Smooth muscle cell of the brain vasculature (primary cell): ENCODE measurements around the gene ARID3A.

ENCODE experiments used
- DNase-seq: peaks from one replicate; pipeline ENCODE4 v3.0.0-alpha.2; 2012; ENCODE audit warnings: low read depth, low spot score

ARID3A gene

DNA sequence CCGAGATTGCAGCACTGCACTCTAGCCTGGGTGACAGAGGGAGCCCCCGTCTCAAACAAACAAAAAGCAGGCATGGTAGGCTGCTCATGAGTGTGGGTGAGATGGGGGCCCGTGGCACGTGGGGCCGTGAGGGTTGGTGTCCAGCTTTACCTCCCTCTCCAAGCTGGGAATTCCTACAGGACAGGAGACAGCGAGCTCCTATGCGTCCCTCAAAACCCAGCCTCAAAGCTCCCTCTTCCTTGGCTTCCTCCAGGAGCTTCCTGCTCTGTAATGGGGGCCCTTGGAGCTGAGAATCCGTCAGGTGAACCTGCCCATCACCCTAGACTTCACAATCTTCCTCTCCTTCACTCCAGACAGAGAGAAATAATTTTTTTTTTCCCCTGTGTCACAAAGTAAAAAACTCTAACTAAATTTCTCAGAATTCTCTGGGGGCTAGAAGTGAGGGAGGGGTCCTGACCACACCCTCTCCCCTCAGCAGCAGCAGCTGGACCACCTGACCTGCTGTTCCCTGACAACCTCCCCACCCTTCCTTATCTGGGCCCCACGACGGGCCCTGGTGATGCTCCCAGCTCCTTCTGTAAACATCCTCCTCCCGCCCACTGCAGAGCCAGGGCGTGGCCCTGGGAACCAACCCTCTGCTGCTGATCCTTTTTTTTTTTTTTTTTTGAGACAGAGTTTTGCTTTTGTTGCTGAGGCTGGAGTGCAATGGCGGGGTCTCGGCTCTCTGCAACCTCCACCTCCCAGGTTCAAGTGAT, 36.2 kb downstream of the ARID3A start:
- no peak for DNase-seq

DNA sequence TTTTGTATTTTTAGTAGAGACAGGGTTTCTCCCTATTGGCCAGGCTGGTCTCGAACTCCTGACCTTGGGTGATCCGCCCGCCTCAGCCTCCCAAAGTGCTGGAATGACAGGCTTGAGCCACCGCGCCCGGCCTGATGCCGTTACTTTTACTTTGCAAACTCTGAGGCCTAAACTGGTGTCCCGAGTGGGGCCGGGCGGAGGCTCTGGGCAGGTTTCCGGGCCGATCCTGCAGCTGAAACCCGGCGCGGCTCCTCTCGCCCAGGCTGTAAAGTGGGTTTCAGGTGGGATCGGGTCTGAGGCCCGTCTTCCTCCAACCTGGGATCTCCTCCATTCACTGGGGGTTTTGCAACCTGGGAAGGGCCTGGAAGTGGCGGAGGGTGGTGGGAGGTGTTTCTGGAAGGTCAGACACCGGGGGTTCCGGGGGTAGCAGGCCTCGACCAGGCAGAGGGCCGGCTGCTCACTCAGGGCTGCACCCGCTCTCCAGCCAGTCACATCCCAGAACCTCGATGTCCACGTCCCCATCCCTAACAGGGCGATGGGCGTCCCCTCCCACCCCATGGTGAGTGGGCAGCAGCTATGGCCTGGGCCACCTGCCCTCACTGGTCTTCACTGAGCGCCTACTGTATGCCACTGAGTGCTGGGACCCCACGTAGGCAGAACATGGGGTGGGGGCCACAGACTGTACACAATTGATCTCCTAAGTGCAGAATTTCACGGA, 37.0 kb downstream of the ARID3A start:
- DNase-seq, result no peak

DNA sequence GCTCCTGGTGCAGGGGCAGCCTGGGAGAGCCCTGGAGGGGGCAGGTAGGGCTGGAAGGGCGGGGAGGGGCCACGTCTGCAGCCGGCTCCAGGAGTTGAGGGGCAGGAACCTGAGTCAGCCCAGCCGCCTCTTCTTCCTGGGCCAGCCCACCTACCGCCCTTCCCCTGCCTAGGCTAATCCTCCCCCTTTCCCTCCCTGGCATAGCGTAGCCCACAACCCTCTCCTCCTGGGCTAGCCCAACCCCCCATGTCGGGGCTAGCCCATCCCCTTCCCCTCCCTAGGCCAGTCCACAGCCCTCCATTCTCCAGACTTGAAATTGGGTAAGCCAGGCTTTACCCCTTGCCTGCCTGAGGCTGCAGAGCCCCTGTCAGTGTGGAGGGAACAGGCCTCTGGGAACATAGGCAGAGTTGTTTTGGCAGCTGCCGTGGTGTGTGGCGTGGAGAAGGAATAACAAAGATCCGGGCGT, 37.7 kb downstream of the ARID3A start:
- no peak for DNase-seq

DNA sequence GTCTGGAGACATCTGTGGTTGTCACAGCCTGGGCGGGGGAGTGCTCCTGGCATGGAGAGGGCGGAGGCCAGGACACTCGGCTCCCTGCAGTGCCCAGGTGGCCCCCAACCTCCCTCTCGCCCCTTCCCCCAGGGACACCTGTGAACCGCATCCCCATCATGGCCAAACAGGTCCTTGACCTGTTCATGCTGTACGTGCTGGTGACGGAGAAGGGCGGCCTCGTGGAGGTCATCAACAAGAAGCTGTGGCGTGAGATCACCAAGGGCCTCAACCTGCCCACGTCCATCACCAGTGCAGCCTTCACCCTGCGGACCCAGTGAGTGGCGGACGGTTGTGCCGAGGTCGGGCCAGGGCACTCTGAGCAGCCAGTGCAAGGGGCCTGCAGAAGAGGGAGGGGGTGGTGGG, 38.3 kb downstream of the ARID3A start:
- DNase-seq, result no peak

DNA sequence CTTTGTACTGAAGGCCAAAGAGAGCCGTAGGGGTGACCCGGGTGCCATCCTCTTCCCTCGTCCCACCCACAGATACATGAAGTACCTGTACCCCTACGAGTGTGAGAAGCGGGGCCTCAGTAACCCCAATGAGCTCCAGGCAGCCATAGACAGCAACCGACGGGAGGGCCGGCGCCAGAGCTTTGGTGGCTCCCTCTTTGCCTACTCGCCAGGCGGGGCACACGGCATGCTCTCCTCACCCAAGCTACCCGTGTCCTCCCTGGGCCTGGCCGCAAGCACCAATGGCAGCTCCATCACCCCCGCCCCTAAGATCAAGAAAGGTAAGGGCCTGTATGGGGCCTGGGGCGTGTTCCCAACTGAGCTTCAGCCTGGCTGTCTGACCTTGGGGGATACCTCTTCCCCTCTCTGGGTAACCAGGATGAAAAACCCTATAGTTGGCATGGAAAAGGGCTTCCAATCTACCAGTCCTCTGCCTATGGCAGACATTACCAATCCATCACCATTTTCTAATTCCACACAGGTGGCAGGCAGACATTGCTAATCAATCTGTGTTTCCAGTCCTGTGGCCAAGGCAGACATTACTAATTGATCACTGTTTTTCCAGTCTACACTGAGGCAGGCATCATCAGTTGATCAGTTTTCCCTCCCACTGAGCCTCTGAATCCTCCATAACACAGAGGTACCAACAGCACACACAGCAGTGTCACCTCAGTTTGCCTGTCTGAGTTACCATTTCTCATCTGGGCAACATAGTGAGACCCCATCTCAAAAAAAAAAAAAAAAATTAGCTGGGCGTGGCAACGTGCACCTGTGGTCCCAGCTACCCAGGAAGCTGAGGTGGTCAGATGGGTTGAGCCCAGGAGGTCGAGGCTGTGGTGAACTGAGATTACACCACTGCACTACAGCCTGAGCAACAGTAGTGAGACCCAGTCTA, 39.2 kb downstream of the ARID3A start:
- no peak for DNase-seq

DNA sequence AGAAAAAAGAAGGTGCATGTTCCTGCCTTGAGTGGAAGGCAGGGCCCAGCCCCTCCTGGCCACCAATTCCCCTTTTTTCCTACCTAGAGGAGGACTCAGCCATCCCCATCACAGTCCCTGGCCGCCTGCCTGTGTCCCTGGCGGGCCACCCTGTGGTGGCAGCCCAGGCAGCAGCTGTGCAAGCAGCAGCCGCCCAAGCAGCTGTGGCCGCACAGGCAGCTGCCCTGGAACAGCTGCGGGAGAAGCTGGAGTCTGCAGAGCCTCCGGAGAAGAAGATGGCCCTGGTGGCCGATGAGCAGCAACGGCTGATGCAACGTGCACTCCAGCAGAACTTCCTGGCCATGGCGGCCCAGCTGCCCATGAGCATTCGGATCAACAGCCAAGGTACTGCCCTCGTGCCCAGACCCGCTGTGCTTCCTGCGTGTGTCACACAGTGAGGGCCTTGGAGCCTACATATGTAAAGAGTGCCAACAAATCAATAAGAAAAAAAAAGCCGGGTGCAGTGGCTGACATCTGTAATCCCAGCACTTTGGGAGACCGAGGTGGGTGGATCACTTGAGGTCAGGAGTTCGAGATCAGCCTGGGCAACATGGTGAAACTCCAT, 40.8 kb downstream of the ARID3A start:
- DNase-seq, result no peak

DNA sequence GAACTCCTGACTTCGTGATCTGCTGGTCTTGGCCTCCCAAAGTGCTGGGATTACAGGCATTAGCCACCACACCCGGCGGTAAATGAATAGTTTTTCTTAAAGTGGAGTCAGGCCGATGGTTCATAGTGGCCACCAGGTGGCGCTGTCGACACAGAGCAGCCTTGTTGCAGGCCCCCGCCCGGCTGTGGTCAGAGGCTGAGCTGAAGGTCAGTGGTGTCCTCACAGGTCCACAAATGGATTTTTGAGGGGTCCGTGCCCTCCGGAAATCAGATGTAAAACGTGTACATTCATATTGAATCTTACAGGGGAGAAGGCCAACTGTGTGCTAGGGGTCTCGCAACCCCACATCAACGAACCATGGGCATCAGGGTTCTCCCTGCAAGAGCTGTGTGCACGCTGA, 44.9 kb downstream of the ARID3A start:
- DNase-seq, result no peak

DNA sequence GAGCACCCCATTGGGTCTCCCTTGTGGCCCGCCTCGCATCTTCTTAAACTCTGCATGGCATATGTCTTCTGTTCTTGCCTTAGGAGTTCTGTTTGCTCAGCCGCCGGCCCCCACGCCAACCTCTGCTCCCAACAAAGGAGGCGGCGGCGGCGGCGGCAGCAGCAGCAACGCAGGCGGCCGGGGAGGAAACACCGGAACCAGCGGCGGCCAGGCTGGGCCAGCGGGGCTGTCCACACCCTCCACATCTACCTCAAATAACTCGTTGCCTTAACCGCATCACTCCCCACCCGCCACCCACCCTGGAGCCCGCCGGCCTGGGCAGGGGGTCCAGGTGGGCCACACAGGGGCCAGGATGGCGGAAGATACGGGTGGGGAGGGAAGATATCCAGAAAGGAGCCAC, 46.0 kb downstream of the ARID3A start:
- DNase-seq, result no peak

DNA sequence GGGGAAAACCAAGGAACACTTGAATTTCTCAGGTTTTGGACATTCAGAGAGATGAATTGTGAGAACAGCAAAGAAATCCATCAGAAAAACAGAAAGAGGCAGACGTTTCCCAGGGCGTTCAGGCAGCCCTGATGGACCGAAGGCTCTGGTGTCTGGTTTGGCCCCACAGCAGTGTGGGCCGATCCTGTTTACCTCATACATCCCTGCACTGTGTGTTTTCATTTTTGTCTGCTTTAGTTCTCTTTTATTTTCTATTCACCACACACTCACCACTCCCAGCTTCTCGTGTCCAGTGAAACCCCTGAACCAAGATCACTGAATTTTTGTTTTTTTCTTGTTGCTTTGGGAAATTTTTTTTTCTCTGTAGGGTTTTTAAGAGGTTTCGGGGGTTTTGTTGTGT, 46.4 kb downstream of the ARID3A start:
- DNase-seq, result no peak

DNA sequence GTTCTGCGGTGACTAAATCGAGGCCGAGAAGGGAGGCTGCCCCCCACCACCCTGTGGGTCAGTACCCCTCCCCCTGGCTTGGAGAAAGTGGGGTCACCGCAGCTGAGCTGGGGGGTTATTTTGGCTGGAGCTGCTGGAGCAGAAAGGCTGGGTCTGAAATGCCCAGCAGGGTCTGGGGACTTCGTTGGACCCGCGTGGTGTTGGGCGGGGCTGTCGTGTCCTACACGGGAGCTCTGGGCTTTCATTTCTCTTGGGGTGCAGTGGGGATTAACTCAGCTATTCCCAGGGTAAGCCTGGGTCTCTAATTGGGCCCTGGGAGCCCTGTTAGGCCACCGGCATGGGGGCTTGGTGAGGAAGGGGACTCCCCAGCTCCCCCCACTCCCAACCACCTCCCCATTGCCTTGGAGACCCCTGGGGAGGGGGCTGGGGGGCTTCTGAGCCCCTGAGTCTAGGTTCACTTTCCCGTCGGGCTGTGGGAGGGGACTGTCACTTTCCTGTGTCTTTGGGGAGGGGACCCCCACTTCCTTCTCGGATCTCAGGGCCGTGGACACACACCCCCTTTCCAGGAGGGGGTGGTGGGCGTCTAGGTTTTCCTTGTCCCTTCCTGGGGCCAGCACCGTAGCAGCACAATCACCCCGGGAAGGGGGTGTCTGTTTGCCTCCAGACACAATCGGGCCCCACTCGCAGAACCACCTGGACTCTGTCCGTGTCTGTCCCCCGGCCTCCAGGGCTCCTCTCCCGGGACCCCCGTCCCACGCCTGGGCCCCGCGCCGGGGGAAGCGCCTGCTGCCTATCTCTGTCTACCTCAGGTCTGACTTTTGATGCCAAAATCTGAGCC, 48.1 kb downstream of the ARID3A start:
- no peak for DNase-seq

DNA sequence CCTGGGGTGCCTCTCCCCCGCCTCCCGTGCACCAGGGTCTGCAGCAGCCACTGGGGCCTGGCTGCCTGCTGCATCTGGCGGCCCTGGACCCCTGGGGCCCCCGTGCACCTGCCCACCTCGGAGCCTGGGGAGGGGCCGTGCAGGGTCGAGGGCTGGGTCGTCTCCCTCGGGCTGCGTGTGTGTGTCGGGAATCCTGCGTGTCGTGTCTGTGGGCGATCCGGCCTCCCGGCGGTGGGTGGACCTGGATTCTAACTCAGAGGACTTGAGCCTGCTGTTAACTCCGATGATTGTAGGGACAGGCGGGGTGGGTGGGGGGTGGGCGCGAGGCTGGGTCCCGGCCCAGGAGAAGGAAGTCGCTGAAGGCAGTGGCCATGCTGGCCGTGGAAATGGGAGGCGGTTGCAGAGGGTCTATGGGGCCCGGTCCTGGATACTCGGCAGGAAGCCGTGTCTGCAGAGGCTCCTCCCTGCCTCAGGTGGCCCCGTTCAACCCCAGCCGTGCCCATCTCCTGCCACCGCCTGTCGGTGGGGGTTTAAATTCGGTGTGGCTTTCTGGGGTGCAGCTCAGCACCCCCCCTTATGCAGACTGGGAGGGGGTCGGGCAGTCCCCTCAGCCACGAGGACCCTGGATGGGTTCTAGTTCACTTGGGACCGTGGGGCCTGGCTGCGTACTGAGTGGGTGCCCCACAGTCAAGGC, 48.9 kb downstream of the ARID3A start:
- no peak for DNase-seq

DNA sequence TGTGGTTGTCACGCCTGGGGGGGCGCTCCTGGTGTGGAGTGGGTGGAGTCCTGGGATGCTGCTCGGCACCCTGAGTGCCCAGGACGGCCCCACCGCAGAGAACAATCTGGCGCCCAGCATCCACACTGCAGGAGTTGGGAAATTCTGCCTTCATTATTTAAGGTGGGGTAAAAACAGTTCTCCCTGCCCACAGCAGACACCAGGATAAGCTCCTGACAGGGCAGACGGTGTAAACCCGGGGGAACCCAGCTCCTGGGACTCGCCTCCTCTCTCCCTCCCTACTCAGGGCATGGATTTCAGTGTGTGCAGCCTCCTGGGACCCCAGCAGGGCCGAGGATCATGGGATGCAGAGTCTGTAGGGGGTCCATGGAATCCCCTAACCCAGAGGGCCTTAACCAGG, 50.6 kb downstream of the ARID3A start:
- DNase-seq, result no peak

DNA sequence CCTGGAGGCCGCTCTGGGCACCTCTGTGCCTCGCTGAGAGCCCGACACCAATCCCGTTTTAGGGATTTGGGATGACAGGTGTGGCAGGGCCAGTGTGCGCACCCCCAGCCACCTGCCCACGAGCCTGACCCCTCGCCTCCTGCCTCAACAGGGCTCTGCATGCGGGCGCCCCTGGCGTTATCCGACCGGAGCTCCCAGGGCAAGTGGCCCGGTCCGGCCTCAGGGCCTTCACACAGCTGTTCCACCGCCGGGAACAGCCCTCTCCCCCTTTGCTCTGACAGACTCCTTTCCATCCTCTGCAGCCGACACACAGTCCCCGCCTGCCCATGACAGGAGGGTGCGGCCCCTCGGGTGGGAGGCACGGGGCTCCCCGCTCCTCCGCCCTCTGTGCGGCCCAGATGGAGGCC, 51.2 kb downstream of the ARID3A start:
- no peak for DNase-seq

DNA sequence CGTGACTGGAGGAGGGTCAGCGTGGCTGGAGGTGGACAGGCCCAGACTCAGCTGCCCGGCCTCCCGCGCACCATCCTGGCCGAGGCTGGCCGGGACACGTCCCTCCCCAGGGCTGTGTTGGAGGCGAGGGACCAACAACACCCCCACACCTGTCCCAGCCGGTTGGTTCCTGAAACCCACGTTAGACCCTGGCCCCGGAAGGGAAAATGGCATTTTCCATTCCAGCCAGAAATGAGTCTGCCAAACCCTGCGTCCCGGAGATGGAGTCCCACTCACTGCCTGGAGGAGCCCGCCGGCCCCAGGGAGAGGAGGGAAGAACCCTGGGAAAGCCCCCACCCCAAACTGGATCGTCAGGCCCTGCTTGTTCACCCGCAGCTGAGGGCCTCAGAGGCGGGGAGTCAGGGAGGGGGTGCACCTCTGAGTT, 53.5 kb downstream of the ARID3A start:
- no peak for DNase-seq

DNA sequence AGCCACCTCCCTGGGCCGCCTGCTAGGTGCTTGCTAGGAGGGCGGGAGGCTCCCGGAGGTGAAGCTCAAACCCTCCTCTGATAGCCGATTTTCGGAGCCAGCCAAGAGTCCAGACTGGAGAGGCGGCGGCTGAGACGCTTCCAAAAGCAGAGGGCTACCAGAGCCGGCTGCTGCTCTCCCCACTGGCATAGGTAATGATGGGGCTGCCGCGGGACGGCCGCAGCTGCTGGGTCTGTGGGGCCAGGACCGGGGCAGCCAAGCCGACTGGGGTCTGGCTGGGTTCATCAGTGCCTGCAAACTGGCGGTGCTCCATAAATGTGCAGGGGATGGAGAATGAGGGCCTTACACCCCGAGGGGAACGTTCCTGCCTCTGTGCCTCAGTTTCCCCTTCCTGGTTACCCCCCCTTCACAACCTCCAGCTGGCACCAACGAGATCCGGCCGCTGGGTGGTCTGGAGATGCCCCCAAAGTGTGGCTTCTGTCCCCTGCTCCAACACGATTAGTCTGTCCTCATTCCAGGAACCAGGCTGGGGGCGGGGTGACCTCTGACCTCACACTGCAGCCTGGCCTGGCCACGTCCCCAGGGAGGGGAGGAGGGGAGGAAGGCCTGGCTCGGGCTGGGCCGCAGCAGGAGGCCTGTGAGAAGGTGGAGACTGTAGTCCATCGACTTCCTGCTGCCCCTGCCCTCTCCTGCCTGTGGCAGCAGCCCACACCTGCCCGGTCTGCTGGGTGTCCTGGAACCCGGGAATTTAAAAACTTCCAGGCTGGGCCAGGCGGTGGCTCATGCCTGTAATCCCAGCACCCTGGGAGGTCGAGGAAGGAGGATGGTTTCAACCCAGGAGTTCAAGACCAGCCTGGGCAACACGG, 54.5 kb downstream of the ARID3A start:
- no peak for DNase-seq

DNA sequence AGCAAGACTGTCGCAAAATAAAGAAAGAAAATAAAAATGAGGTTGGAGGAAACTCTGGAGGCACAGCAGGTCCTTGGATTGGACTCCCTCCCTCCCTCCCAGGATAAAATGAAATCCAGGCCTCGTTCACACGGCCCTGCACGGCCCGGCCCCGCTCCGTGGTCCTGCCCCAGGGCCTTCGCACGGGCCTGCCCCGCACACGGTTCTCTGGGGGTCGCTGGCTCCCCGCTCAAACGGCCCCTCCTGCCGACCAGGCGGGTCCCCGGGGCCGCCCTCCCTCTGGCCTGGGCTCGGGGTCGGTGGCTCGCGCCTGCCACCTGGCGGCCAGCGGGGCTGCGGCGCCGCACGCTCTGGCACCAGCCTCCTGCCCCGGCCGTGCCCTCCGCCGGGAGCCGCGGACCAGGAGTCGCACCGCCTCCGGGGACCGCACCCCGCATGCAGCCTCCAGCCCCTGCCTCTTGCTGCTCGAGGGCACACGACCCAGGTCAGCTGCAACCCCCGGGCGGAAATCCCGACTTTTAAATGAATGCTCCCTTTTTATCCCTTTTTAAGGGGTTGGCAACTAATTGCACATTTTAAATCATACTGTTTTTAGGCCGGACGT, 56.8 kb downstream of the ARID3A start:
- no peak for DNase-seq

DNA sequence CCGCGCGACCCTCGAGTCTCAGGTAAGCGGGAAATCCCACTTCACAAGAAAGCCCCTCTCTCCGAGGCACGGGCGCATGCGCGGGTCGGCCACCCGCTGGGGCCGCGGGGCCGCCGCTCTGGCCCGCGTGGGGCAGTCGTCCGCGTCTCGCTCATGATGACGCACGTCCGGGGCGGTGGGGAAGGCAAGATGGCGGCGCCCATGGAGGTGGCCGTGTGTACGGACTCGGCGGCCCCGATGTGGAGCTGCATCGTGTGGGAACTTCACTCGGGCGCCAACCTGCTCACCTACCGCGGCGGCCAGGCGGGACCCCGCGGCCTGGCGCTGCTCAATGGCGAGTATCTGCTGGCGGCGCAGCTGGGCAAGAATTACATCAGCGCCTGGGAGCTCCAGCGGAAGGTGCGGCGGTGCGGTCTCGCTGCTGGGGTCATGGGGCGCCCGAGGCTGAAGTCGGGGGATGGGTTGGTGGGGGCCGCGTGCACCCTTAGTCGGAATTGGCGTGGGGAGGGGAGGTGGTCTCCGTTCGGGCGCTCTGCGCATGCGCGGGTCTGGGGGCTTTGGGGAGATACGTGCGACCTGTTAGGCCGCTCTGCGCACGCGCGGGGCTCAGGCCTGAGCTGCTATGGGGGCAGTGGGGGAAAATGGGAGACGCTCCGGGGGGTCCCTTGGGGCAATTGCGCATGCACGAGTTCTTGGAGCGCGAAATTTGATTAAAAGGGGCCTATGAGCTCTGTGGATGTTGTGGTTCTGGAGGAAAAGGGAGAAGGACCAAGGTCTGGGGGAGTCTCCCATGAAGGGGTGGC, 58.5 kb downstream of the ARID3A start, which contains the start of gene WDR18:
WDR18 (plus strand) TSS at position 181 of the 803 bp plus-strand sequence; CDS start at position 190, 9 bp downstream.
- peak; percentile 69 for DNase-seq

DNA sequence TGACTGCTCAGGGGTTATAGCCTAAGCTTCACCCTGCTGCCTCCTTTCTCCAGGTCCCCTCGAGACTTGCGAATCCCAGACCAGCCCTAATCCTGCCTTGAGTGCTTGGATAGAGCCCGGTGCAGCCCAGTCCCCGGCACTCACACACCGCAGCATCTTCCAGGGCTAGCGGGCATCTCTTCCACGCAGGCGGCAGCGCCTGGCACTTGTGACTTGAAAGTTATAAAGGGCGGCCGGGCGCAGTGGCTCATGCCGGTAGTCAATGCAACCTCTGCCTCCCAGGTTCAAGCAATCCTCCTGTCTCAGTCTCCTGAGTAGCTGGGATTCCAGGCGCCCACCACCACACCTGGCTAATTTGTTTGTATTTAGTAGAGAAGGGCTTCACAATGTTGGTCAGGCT, 60.2 kb downstream of the ARID3A start:
- no peak for DNase-seq
